Lung (tissue), 12 donors: ENCODE measurements around the gene CYP19A1. TPM values are rescaled to one million over a fixed set of nuclear protein-coding genes. Genes with fewer than 3 reads are reported as not detected.

Experiments
- ATAC-seq: fragments of 200-7000 bp; cut with Tn5 transposase; one replicate; pipeline ENCODE4 v1.9.1; 2020; ENCODE audit warnings: moderate number of reproducible peaks; ENCODE audit not compliant: insufficient read depth, low FRiP score
- DNase-seq, 3 donors: peaks; one replicate each; pipeline ENCODE4 v3.0.0-alpha.2; 2013 to 2017
- H3K27ac ChIP-seq, 2 donors: one replicate each; pipeline ENCODE4 v1.5.1; 2013; ENCODE audit warnings: mild to moderate bottlenecking in 2 of 2, moderate library complexity in 2 of 2, control low read depth in 1 of 2, inconsistent platforms in 1 of 2, low read depth in 1 of 2, low read length in 1 of 2
- H3K27me3 ChIP-seq, 3 donors: one replicate each; pipeline ENCODE4 v1.5.1; 2013; ENCODE audit warnings: low read length in 2 of 3; ENCODE audit not compliant: control insufficient read depth in 3 of 3, insufficient read depth in 3 of 3
- H3K36me3 ChIP-seq, 4 donors: one replicate each; pipeline ENCODE4 v1.5.1; 2013; ENCODE audit warnings: low read length in 4 of 4, mild to moderate bottlenecking in 1 of 4, moderate library complexity in 1 of 4; ENCODE audit not compliant: control insufficient read depth in 4 of 4, insufficient read depth in 4 of 4
- H3K4me1 ChIP-seq, 5 donors: one replicate each; pipeline ENCODE4 v1.5.1; 2013; ENCODE audit warnings: low read length in 5 of 5, mild to moderate bottlenecking in 2 of 5, moderate library complexity in 1 of 5; ENCODE audit not compliant: control insufficient read depth in 5 of 5, insufficient read depth in 5 of 5
- H3K4me3 ChIP-seq: one replicate; pipeline ENCODE4 v1.5.1; 2013; ENCODE audit warnings: mild to moderate bottlenecking, control low read depth, moderate library complexity
- H3K9ac ChIP-seq, 2 donors: one replicate each; pipeline ENCODE4 v1.5.1; 2013; ENCODE audit warnings: low read length in 2 of 2, control low read depth in 1 of 2; ENCODE audit not compliant: insufficient read depth in 1 of 2
- H3K9me3 ChIP-seq, 4 donors: one replicate each; pipeline ENCODE4 v1.5.1; 2013; ENCODE audit warnings: low read length in 3 of 4, mild to moderate bottlenecking in 1 of 4, moderate library complexity in 1 of 4; ENCODE audit not compliant: control insufficient read depth in 4 of 4, insufficient read depth in 3 of 4
- CTCF ChIP-seq: IDR thresholded peaks from 2 replicates; pipeline ENCODE4 v1.5.1; 2012; ENCODE audit warnings: mild to moderate bottlenecking; ENCODE audit errors: control extremely low read depth, extremely low read depth
- WGBS, 2 donors: extraction: QIAGEN DNeasy Blood & Tissue Kit; methylation state at CpG; one replicate each; pipeline ENCODE4 v1.1.7; 2013; 5-methylcytosine and 5-hydroxymethylcytosine counted together
- polyA plus RNA-seq, 2 donors: library from polyadenylated mRNA; stranded (reverse); fragments of 200-250 nt; gene quantifications; one replicate each; pipeline ENCODE4 v1.2.1, GENCODE V29; 2013
- total RNA-seq, 2 donors: library from RNA; depleted of rRNA in 1 of 2; stranded (reverse); fragments of >200 nt in 1 of 2; gene quantifications; one replicate each; pipeline ENCODE4 v1.2.1, GENCODE V29; 2014 to 2021
- donor health status: control.
- donor health status: control.
- donor health status: Bipolar disorder and iron deficiency.
- donor health status: healthy.
- donor health status: DM: yes; HTN: yes; CAD: no.

CYP19A1 gene
- total and polyA plus RNA-seq, 4 donors = 0.37 to 9.6 (median 2.4) TPM

- Histone ChIP-seq H3K36me3 (no peaks in the 10 kb centered on the region), H3K4me3 (no peak overlapping the region), H3K9ac (no peak overlapping the region), H3K4me1 (no peaks in the 10 kb centered on the region), H3K9me3 (no peaks in the 10 kb centered on the region), H3K27ac (no peak overlapping the region), H3K27me3 (no peaks in the 10 kb centered on the region)
- DNase-seq (no peak), ATAC-seq (no peak)
- no peak for TF ChIP-seq CTCF
- 65 to 70% methylated on average over 1 of the region's 1 CpG for WGBS, 2 donors
Measured at GRCh38 chr15:51251556-51251955, 86.8 kb downstream of the CYP19A1 start.

GRCh38 chr15:51250217-51251011, 88.0 kb downstream of the CYP19A1 start:
- Histone ChIP-seq H3K4me1 (no peaks in the 10 kb centered on the region), H3K36me3 (no peaks in the 10 kb centered on the region), H3K9ac (no peak overlapping the region), H3K9me3 (no peaks in the 10 kb centered on the region), H3K27me3 (no peaks in the 10 kb centered on the region), H3K4me3 (no peak overlapping the region), H3K27ac (no peak overlapping the region)
- DNase-seq (no peak), ATAC-seq (no peak)
- 81 to 87% methylated on average over 4 of the region's 4 CpGs for WGBS, 2 donors
- no peak for TF ChIP-seq CTCF

GRCh38 chr15:51245628-51246027, 92.8 kb downstream of the CYP19A1 start:
- DNase-seq (no peak), ATAC-seq (no peak)
- Histone ChIP-seq H3K4me3 (no peak overlapping the region), H3K36me3 (no peaks in the 10 kb centered on the region), H3K27me3 (no peaks in the 10 kb centered on the region), H3K9ac (no peak overlapping the region), H3K9me3 (no peaks in the 10 kb centered on the region), H3K27ac (no peak overlapping the region), H3K4me1 (no peaks in the 10 kb centered on the region)
- WGBS, 2 donors = 94 to 97% methylated on average over 1 of the region's 1 CpG
- TF ChIP-seq CTCF = no peak
